Peyer's patch (tissue), 4 donors: ENCODE results near the gene CALML3. TPM values are rescaled to one million over a fixed set of nuclear protein-coding genes. Genes with fewer than 3 reads are reported as not detected.

ENCODE experiments used
- DNase-seq, 3 donors: peaks; one replicate each; pipeline ENCODE4 v3.0.0-alpha.2; 2017 to 2019
- H3K27ac ChIP-seq, 4 donors: fragments of 200-600 bp; sonication (generic); one replicate each; pipeline ENCODE4 v1.5.1; 2016 to 2019
- H3K27me3 ChIP-seq, 2 donors: fragments of 200-600 bp; sonication (generic); one replicate each; pipeline ENCODE4 v1.5.1; 2019
- H3K36me3 ChIP-seq, 3 donors: fragments of 200-600 bp; sonication (generic); one replicate each; pipeline ENCODE4 v1.5.1; 2016 to 2019
- H3K4me1 ChIP-seq, 4 donors: fragments of 200-600 bp; sonication (generic); one replicate each; pipeline ENCODE4 v1.5.1; 2016 to 2019
- H3K4me3 ChIP-seq, 4 donors: fragments of 200-600 bp; sonication (generic); 1 replicate in 3 of 4; 2 replicates in 1 of 4; pipeline ENCODE4 v1.5.1; 2016 to 2019; ENCODE audit warnings: mild to moderate bottlenecking in 1 of 4
- H3K9me3 ChIP-seq, 4 donors: fragments of 200-600 bp; sonication (generic); one replicate each; pipeline ENCODE4 v1.5.1; 2016 to 2019; ENCODE audit warnings: mild to moderate bottlenecking in 1 of 4
- POLR2A ChIP-seq, 2 donors: fragments of 450-650 bp; IDR thresholded peaks; one replicate each; pipeline ENCODE4 v1.5.1; 2017; ENCODE audit warnings: antibody characterized with exemption in 2 of 2, mild to moderate bottlenecking in 2 of 2, moderate library complexity in 2 of 2
- total RNA-seq, 4 donors: library from RNA; depleted of rRNA; stranded (reverse); fragments of >200 nt; gene quantifications; one replicate each; pipeline ENCODE4 v1.1.0, GENCODE V29; 2016
- TF ChIP-seq, protein P1 (sequence below), 6 experiments: fragments of 450-650 bp in 4 of 6; fragments of 200-600 bp in 2 of 6; sonication (generic) in 1 of 6; IDR thresholded peaks; one replicate each; pipeline ENCODE4 v1.5.1; 2017 to 2019; ENCODE audit warnings: antibody characterized with exemption in 6 of 6, mild to moderate bottlenecking in 3 of 6, moderate library complexity in 1 of 6

CALML3 gene
- total RNA-seq, 4 donors from 2014 or later, result not detected

DNA sequence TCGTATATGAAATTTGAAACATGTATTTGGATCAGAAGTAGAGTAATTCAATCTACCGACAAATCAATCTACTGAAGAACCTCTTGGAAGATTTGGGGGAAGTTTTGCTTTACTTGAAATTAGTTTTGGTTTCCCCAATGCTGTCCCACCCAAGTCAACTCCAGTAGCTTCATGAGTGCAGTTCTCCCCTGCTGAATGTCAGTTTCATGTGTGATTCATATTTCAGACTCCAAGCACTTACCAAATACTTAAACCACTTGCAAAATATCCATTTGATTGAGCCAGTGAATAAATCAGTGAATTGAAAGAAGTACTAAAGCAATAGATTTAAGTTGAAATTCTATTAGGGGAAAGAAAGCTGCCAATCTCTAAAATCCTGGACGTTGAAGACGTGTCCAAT lies 34.7 kb upstream of the CALML3 start:
- Histone ChIP-seq H3K9me3 (no peaks in the 10 kb centered on the region), H3K27ac (no peak overlapping the region), H3K36me3 (no peaks in the 10 kb centered on the region), H3K4me3 (no peak overlapping the region), H3K4me1 (no peaks in the 10 kb centered on the region), H3K27me3 (no peaks in the 10 kb centered on the region)
- TF ChIP-seq POLR2A (IDR thresholded peaks at IDR 0.05), result no peak
- TF ChIP-seq, protein P1, sequence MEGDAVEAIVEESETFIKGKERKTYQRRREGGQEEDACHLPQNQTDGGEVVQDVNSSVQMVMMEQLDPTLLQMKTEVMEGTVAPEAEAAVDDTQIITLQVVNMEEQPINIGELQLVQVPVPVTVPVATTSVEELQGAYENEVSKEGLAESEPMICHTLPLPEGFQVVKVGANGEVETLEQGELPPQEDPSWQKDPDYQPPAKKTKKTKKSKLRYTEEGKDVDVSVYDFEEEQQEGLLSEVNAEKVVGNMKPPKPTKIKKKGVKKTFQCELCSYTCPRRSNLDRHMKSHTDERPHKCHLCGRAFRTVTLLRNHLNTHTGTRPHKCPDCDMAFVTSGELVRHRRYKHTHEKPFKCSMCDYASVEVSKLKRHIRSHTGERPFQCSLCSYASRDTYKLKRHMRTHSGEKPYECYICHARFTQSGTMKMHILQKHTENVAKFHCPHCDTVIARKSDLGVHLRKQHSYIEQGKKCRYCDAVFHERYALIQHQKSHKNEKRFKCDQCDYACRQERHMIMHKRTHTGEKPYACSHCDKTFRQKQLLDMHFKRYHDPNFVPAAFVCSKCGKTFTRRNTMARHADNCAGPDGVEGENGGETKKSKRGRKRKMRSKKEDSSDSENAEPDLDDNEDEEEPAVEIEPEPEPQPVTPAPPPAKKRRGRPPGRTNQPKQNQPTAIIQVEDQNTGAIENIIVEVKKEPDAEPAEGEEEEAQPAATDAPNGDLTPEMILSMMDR (IDR thresholded peaks at IDR 0.05), result no peak
- no peak for DNase-seq

DNA sequence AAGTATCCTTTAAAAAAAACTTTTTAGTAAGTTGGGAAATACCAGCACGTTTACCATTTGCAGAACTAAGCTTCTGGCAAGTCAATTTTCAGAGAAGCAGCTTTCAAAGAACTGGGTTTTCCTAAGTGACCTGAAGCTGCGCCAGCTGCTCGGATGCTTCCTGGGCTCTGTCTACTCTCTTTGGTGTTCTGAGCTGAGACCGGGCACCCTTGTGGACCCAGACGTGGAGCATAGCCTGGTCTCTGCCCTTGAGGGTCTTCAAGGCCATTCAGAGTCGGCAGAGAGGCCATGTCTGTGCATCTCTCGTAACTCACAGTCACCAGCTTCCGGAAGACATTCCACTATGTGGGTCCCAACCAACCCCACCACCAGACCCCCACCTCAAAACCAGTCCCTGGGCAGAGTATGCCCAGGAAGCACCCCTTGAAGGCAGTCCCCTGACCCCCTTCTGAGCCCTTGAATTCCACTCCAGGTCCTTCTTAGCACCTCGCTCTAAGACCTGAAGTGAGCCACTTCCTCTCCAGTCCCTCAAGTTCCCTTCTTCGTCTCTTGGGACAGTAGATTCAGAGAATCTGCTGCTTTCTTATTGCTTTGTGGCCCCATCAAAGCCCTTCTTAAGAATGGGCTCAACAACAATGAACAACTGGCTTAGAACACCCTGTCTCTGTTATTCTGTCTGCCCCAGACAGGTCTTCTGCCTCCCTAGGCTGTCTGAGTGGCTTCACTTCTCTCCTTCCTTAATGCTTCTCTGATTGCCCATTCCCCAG lies 33.9 kb upstream of the CALML3 start:
- no peaks in the 10 kb centered on the region for H3K27me3 ChIP-seq
- no peaks in the 10 kb centered on the region for H3K36me3 ChIP-seq
- TF ChIP-seq, protein P1 (IDR thresholded peaks at IDR 0.05), result no peak
- TF ChIP-seq POLR2A (IDR thresholded peaks at IDR 0.05), result no peak
- no peaks in the 10 kb centered on the region for H3K4me1 ChIP-seq
- DNase-seq, result peak in 1 of 3 donors; percentile 13
- H3K4me3 ChIP-seq, result no peak overlapping the region
- H3K9me3 ChIP-seq, result no peaks in the 10 kb centered on the region
- H3K27ac ChIP-seq, result no peak overlapping the region

DNA sequence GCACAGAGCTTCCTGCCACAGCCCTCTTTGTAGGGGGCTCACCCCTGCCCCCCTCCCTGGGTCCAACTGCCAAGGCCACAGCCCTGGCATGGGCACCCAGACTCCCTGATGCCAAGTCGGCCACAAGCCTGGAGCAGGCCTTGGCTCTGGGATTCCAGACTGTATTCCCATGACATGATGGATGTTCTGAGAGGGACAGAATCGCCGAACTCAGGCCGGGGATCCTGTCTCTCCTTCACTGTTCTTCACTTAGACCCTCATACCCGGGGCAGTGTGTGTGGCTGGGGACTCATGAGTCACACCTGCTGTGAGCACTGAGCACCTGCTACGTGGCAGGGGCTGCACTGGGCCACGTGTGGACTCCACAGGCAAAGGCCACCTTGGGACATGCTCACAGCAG lies 33.3 kb upstream of the CALML3 start:
- TF ChIP-seq, protein P1 (IDR thresholded peaks at IDR 0.05), result no peak
- no peak for TF ChIP-seq POLR2A (IDR thresholded peaks at IDR 0.05)
- DNase-seq, result peak in 1 of 3 donors; percentile 45
- H3K9me3 ChIP-seq, result no peaks in the 10 kb centered on the region

DNA sequence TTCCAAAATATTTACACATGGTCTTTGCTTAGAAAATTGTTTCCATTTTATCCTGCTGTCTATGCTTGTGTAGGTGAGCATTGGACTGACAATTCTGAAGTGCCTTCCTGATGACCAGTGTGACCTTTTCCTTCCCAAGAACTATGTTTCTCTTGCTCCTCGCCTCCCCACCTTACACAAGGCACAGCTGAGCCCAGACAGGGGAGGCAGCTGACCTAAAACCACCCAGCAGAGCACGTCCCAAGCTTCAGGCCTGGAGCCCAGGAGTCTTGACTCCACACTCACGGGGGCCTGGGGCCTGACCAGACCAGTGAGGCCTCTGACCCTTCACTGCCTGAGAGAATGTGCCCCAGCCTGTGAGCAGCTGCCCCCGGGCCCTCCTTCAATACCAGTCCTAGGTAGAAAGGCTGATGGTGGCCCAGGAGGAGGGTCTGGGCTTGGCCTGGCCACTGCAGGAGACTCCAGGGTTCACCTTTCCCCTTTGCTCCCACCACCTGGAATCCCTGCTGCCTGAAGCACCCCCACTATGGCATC lies 32.4 kb upstream of the CALML3 start:
- H3K4me3 ChIP-seq, result no peak overlapping the region
- no peaks in the 10 kb centered on the region for H3K4me1 ChIP-seq
- no peak overlapping the region for H3K27ac ChIP-seq
- H3K9me3 ChIP-seq, result no peaks in the 10 kb centered on the region
- DNase-seq, result peak in 1 of 3 donors; percentile 24
- no peaks in the 10 kb centered on the region for H3K36me3 ChIP-seq
- TF ChIP-seq POLR2A (IDR thresholded peaks at IDR 0.05), result no peak
- TF ChIP-seq, protein P1 (IDR thresholded peaks at IDR 0.05), result no peak
- no peaks in the 10 kb centered on the region for H3K27me3 ChIP-seq

More for the DNA sequence above, 33.3 kb upstream of the CALML3 start:
- H3K36me3 ChIP-seq, result no peaks in the 10 kb centered on the region
- no peak overlapping the region for H3K4me3 ChIP-seq
- H3K4me1 ChIP-seq, result no peaks in the 10 kb centered on the region
- no peaks in the 10 kb centered on the region for H3K27me3 ChIP-seq
- H3K27ac ChIP-seq, result no peak overlapping the region

DNA sequence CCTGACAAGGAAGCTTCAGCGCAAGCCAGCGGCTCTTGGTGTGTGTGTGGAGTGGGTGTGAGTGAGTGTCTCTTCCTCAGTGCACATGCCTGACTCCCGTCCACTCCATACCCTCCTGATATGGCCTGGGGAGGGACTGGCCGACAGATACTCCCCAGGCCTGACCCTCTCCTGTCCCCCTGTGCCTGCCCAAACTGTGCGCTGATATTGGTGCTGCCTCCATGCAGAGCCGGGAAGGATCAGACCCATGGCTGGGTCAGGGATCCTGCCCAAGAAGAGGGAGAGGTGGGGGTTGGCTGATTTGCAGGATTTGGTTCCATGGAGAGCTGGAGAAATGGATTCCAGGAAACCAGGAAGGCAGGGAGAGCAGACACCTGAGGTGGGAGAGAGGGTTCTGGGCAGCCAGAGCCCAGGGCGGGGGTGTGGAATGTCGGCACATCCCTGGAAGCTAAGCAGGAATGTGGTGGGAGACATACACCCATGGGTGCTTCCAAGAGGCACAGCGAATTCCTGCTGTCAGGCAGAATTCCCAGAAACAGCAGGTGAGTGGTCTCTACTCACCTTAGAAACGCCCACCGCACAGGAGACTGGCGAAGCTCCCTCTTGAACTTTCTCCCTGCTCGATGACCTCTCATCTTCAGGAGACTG lies 31.7 kb upstream of the CALML3 start:
- Histone ChIP-seq H3K36me3 (no peaks in the 10 kb centered on the region), H3K27me3 (no peaks in the 10 kb centered on the region), H3K4me3 (no peak overlapping the region), H3K4me1 (no peaks in the 10 kb centered on the region), H3K27ac (no peak overlapping the region), H3K9me3 (no peaks in the 10 kb centered on the region)
- TF ChIP-seq, protein P1 (IDR thresholded peaks at IDR 0.05), result no peak
- no peak for TF ChIP-seq POLR2A (IDR thresholded peaks at IDR 0.05)
- peak in 1 of 3 donors; percentile 42 for DNase-seq
